HG03442 (cell line): ENCODE data around the gene PDZK1IP1.
"Not testable (repeated sequence)": the region's sequence is repeated elsewhere in the genome, so short reads cannot be mapped to it uniquely, and the experiment has no call there.

ENCODE experiments used
- ATAC-seq: cut with Tn5 transposase; IDR thresholded peaks from one replicate; pipeline ENCODE4 v1.9.1; 2021; ENCODE audit warnings: mild to moderate bottlenecking, moderate library complexity; ENCODE audit not compliant: unreplicated experiment

Gene PDZK1IP1

GRCh38 chr1:47181955-47182675 lies 7.7 kb downstream of the PDZK1IP1 start:
- no peak for ATAC-seq

- no peak for ATAC-seq
Measured at GRCh38 chr1:47181095-47181954, 8.5 kb downstream of the PDZK1IP1 start.

DNA sequence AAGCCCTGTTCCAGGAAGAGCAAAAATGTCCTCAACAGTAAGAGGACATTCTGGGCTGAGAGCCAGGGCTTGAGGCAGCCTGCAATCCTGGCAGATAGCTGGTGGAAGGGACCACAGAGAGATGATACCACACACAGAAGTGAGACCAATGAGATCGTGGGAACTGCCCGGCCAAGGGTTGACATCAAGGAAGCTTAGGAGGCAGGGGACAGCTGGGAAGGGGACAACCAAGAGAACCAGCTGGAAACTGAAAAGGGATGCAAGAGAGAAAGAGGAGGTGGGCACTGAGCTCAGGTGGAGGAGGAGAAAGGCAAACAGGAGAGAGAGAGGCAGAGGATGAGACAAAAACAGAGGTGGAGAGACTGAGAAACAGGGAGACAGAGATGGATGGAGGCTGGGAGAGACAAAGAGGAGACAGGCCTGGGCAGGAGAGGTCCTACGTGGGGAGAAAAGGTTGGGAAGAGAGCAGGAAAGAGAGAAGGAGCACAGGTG lies 9.2 kb downstream of the PDZK1IP1 start:
- no peak for ATAC-seq

DNA sequence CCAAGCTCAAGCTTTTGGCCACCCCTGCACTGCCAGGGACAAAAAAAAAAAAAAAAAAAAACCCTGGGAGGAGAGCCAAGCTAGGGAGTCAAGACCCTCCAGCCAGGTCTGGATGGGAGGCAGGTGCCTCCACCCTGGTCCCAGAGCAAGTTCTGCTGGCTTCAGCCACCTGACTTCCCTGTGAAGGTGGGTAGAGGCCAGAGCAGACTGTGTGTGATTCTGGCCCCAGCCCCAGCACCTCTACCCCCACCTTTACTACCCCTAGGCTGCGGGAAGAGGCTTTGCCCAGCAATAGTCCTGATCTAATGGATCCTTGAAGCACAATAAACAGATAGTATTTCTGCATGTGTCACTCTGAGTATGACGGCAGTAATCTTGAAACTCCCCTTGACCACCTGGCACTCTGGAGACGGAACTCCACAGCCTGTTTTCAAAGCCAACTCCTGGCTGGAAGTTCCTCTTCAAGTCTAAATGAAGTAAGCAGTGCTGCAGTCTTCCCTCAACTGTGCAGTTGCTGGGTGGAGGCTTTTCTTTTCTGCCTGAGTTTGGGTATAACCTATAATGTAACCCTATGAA lies 9.8 kb downstream of the PDZK1IP1 start:
- no peak for ATAC-seq

DNA sequence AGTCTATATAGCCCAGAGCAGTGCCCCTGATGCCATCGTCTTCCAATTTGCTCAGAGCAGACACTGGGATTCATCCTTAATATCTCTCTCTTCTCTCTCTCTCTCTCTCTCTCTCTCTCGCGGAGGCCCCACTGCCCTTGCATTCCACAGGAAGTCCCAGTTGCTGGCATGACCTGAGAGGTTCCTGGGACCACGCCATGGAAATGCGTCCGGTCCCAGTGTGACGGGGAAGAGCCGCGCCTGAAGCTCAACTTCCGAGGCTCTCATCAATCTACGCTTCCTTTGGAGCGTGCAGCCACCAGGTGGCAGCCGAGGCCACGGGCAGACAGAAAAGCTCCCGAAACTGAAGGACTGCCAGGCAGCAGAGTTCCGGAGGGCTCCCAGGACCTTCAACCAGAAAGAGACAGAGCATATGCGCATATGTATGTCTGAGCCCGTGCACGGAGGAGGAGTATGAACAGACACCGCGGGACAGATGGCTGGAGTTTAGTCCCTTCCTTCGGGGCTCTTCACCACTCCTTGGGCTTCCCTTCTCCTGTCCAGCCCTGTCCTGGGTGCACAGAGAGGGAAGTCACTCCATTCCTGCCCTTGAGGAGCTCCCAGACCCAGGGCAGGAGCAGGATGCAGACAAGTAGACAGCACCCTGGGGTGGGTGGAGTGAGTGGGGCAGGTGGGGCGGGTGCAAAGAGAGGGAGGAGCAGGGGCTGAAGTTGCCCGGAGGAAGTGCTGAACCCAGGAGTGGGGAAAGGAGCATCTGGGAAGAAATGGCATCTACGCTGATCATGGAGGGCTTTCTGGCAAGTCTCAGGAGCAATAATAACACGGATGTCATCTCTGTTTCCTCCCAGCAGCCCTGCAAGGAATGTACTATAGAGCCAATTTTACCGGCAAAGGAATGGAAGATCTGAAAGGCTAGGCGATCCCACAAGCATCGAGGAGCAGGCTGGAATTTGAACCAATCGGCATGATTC lies 10.5 kb downstream of the PDZK1IP1 start:
- peak; percentile 87 for ATAC-seq

- ATAC-seq, result no peak
Measured at GRCh38 chr1:47178654-47179016, 11.2 kb downstream of the PDZK1IP1 start.

DNA sequence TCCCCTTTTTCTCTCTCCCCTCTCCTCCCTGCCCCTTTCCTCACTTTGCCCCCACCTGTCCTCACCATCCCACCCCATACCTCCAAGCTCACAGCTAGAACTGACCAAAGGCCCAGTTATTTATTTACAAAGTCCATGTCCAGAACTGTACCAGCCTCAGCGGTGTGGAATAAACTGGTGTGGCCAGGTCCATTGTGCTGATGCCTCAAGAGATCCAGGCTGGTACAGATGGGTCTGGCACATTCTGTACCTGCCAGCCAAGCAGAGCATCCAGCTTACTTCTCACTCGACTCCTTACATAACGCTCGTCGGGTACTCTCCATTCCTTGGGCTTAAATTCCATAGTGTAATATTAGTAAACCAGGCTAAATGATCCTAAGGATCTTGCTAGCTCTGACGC lies 11.8 kb downstream of the PDZK1IP1 start:
- no peak for ATAC-seq

- peak; percentile 37 for ATAC-seq
Measured at GRCh38 chr1:47175227-47175934, 14.5 kb downstream of the PDZK1IP1 start.

GRCh38 chr1:47174656-47175020 lies 15.2 kb downstream of the PDZK1IP1 start:
- no peak for ATAC-seq

DNA sequence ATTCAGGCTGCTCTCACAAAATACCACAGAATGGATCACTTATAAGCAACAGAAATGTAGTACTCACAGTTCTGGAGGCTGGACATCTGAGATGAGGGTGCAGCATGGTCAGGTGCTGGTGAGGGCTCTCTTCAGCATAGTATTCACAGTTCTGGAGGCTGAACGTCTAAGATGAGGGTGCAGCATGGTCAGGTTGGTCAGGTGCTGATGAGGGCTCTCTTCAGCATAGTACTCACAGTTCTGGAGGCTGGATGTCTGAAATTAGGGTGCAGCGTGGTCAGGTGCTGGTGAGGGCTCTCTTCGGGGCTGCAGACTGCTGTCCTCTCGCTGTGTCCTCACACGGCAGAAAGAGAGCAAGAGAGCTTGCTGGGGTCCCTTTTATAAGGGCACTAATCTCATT lies 17.1 kb downstream of the PDZK1IP1 start:
- no peak for ATAC-seq

GRCh38 chr1:47164552-47164951 lies 25.3 kb downstream of the PDZK1IP1 start:
- ATAC-seq, result no peak

DNA sequence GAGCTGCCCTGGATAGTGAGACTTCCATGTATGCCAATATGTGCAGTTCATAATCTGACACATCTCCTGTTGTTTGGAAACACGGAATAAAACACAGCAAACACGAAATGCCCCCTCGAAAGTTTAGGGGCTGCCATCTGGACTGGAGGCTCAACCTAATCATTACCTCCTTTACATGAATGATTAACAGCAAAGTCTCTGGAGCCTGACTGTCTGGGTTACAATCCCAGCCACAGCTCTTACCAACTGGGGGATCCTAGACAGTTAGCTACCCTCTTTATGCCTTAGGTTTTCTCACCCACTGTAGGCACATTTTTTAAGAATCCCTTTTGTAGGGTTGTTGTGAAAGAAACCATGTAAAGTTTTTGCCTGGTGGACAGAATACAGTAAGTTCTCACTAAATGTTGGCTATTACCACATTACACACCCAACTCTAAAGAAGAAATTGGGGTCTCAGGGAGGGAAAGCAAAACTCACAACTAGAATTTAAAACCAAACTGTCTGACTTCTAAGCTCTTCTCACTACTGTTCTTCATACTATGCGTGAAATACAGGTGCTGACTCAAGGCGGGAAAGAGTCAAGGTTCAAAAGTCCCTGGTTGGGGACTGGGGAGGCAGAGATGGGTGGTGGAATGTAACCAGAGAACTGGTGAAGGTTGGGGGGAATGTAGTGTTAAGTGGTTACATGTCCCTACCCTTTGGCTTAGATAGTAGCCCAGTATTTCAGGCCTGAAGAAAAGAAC lies 28.4 kb downstream of the PDZK1IP1 start:
- no peak for ATAC-seq

DNA sequence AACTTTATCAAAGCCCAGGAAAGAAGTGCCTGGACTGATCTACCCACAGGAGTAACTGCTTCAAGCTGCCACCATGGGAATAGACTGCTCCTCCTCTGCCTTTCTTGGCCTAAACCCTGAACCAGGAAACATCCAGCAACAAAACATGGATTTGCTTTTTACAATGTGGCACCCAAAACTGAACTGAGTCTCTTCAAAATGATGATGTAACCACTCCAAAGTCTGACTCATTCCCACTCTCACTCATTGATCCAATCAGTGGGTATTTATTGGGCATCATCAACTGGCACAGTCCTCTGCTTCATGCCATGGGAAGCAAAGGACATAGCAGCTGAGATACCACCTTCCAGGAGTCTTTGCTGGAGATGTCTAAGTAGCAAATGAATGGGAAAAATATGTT lies 29.1 kb downstream of the PDZK1IP1 start:
- ATAC-seq, result no peak

GRCh38 chr1:47157957-47158356 lies 31.9 kb downstream of the PDZK1IP1 start:
- not testable (repeated sequence) for ATAC-seq

DNA sequence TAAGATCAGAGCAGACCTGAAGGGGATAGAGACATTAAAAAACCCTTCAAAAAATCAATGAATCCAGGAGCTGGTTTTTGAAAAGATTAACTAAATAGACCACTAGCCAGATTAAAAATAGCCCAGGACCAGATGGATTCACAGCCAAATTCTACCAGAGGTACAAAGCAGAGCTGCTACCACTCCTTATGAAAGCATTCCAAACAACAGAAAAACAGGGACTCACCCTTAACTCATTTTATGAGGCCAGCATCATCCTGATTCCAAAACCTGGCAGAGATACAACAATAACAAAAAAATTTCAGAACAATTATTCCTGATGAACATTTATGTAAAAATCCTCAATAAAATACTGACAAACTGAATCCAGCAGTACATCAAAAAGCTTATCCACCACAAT lies 33.4 kb downstream of the PDZK1IP1 start:
- ATAC-seq, result not testable (repeated sequence)

- ATAC-seq, result not testable (repeated sequence)
Measured at GRCh38 chr1:47149162-47149561, 40.7 kb downstream of the PDZK1IP1 start.

DNA sequence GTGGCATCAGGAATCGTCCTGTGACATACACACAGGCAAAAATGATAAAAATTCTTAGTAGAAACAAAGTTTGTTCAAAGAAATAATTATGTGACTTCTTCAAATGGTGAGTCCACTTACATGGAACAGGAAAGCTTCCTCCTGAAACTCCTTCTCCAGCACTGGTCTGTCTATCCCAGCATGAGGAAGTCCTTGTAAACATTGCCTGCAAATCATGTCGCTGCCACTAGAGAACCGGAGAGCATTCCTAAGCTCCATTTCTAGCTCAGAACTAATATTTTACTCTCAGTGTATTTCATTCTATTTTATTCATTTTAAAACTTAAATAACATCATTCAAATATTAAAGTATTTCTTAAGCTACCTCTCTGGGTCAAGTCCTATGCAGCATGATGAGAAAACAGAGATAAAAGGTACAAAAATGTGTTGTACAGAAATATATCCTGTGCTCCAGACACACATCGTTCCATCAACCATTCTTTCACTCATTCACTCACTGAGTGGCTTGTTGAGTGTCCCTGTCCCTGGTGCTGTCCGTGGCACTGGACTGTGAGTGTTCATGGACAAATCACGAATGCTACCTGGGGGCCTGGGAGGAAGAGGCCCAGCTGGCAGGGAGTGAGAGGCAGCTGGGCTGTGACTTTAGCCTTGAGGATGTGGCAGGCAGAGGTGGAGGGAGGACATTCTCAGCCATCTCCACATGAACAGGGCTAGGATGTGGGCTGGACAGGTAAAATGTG lies 42.6 kb downstream of the PDZK1IP1 start:
- no peak for ATAC-seq

- ATAC-seq, result not testable (repeated sequence)
Measured at GRCh38 chr1:47146495-47146894, 43.3 kb downstream of the PDZK1IP1 start.

DNA sequence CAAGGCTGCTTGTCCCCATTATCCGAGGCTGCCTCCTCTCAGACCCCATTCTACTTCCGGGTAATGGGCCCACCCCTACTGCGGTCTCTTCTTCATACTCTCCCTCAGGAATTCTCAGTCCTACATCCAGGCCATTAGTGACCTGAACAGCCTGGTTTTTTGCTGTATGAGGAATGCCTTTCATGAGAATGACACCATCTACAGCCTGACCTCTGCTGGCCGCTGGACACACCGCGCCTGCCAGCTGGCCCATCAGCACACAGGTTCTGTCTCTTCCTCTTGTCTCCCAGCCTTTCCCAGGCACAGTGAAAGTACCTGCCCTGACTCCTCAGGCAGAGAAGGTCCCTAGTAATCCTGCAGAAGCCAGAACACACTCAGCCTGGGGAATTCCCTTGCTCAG lies 46.2 kb downstream of the PDZK1IP1 start:
- not testable (repeated sequence) for ATAC-seq
